Smooth muscle cell (in vitro differentiated cells): ENCODE measurements around the gene PTH2. TPM values are rescaled to one million over a fixed set of nuclear protein-coding genes. Genes with fewer than 3 reads are reported as not detected.

ENCODE experiments used
- DNase-seq: peaks from one replicate; lab custom pipeline; 2025; ENCODE audit not compliant: unreplicated experiment; lab: John Stamatoyannopoulos, UW
- H2AFZ ChIP-seq: fragments of 200-600 bp; sonication (generic); 2 replicates; pipeline ENCODE4 v1.6.0; 2016; ENCODE audit warnings: antibody characterized with exemption, low read depth, mild to moderate bottlenecking
- H3F3A ChIP-seq: fragments of 200-600 bp; sonication (generic); 2 replicates; pipeline ENCODE4 v1.6.0; 2017; ENCODE audit warnings: antibody characterized with exemption, low read depth
- H3K27ac ChIP-seq: fragments of 200-600 bp; sonication (generic); 2 replicates; pipeline ENCODE4 v1.5.1; 2016; ENCODE audit warnings: low read depth, mild to moderate bottlenecking
- H3K27me3 ChIP-seq: fragments of 200-600 bp; sonication (generic); 2 replicates; pipeline ENCODE4 v1.6.1; 2016; ENCODE audit warnings: low read depth, mild to moderate bottlenecking
- H3K36me3 ChIP-seq: fragments of 200-600 bp; sonication (generic); 2 replicates; pipeline ENCODE4 v1.5.1; 2016; ENCODE audit warnings: low read depth
- H3K4me1 ChIP-seq: fragments of 200-600 bp; sonication (generic); 2 replicates; pipeline ENCODE4 v1.5.1; 2016; ENCODE audit warnings: low read depth
- H3K4me2 ChIP-seq: fragments of 200-600 bp; sonication (generic); 2 replicates; pipeline ENCODE4 v1.6.0; 2016; ENCODE audit warnings: mild to moderate bottlenecking
- H3K4me3 ChIP-seq: fragments of 200-600 bp; sonication (generic); 2 replicates; pipeline ENCODE4 v1.5.1; 2016; ENCODE audit warnings: mild to moderate bottlenecking
- H3K79me2 ChIP-seq: fragments of 200-600 bp; sonication (generic); 2 replicates; pipeline ENCODE4 v1.6.0; 2016; ENCODE audit warnings: low read depth, mild to moderate bottlenecking
- H3K9ac ChIP-seq: fragments of 200-600 bp; sonication (generic); 2 replicates; pipeline ENCODE4 v1.6.0; 2016; ENCODE audit warnings: low read depth
- H3K9me3 ChIP-seq: fragments of 200-600 bp; sonication (generic); replicated peaks from 2 replicates; pipeline ENCODE4 v1.5.1; 2016; ENCODE audit warnings: low read depth
- H4K20me1 ChIP-seq: fragments of 200-600 bp; sonication (generic); 2 replicates; pipeline ENCODE4 v1.6.0; 2016; ENCODE audit warnings: low read depth
- WGBS: methylation state at CpG from one replicate; pipeline ENCODE4 v1.1.7; 2016; ENCODE audit warnings: low lambda C conversion rate; 5-methylcytosine and 5-hydroxymethylcytosine counted together
- polyA plus RNA-seq: library from polyadenylated mRNA; unstranded; fragments of >200 nt; fragmentation: Nextera tagmentation; extraction: Ambion mirVana; gene quantifications from 2 replicates; pipeline ENCODE4 v1.2.1, GENCODE V29; 2016
- total RNA-seq: library from RNA; depleted of rRNA; stranded (reverse); fragments of >200 nt; gene quantifications from 2 replicates; pipeline ENCODE4 v1.2.3, GENCODE V29; 2014
- TF ChIP-seq, protein P1 (sequence below): fragments of 200-600 bp; sonication (generic); IDR thresholded peaks from 2 replicates; pipeline ENCODE4 v1.5.1; 2017; ENCODE audit warnings: borderline replicate concordance, mild to moderate bottlenecking, antibody characterized with exemption; ENCODE audit not compliant: insufficient read depth, poor library complexity, severe bottlenecking

Gene PTH2
- total and polyA plus RNA-seq, 2 experiments from 2014 or later: not detected

GRCh38 chr19:49409441-49410029, 13.7 kb downstream of the PTH2 start:
- H4K20me1 ChIP-seq: no peaks in the 10 kb centered on the region
- TF ChIP-seq, protein P1, sequence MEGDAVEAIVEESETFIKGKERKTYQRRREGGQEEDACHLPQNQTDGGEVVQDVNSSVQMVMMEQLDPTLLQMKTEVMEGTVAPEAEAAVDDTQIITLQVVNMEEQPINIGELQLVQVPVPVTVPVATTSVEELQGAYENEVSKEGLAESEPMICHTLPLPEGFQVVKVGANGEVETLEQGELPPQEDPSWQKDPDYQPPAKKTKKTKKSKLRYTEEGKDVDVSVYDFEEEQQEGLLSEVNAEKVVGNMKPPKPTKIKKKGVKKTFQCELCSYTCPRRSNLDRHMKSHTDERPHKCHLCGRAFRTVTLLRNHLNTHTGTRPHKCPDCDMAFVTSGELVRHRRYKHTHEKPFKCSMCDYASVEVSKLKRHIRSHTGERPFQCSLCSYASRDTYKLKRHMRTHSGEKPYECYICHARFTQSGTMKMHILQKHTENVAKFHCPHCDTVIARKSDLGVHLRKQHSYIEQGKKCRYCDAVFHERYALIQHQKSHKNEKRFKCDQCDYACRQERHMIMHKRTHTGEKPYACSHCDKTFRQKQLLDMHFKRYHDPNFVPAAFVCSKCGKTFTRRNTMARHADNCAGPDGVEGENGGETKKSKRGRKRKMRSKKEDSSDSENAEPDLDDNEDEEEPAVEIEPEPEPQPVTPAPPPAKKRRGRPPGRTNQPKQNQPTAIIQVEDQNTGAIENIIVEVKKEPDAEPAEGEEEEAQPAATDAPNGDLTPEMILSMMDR: no peak
- no peaks in the 10 kb centered on the region for H3K79me2 ChIP-seq
- 93% methylated on average over 5 of the region's 5 CpGs for WGBS
- DNase-seq: no peak
- no peaks in the 10 kb centered on the region for H3K9me3 ChIP-seq
- H2AFZ ChIP-seq: no peak overlapping the region
- no peak overlapping the region for H3K9ac ChIP-seq
- H3F3A ChIP-seq: no peaks in the 10 kb centered on the region
- no peak overlapping the region for H3K27ac ChIP-seq
- H3K4me3 ChIP-seq: no peak overlapping the region
- no peak overlapping the region for H3K4me2 ChIP-seq
- H3K27me3 ChIP-seq: no peaks in the 10 kb centered on the region
- H3K36me3 ChIP-seq: no peaks in the 10 kb centered on the region
- peaks cover 3% of the 10 kb centered on the region for H3K4me1 ChIP-seq

GRCh38 chr19:49408816-49409440, 14.3 kb downstream of the PTH2 start:
- 78% methylated on average over 8 of the region's 8 CpGs for WGBS
- H3K4me2 ChIP-seq: no peak overlapping the region

DNA sequence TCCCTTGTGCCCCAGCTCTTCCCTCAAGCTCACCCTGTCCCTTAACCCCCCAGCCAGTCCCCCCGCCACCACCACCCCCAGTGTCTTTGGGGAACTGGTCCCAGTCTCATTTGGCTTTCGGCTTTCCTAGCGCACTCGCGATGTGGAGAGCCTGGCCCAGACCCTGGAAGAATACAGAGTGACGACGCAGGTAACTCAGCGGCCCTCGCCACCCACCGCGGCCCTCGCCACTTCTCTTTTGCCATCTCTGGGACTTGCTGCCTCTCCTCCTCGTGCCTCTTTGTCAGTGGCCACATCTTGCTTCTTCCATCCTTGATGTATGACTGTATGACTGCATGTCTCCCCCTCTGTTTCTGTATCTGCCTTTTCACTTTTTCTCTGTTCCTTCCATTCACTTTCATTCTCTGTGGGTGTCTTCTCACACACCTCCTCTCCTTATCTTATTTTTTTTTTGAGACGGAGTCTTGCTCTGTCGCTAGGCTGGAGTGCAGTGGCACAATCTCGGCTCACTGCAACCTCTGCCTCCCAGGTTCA, 15.7 kb downstream of the PTH2 start:
- TF ChIP-seq, protein P1: no peak
- no peaks in the 10 kb centered on the region for H4K20me1 ChIP-seq
- no peak overlapping the region for H2AFZ ChIP-seq
- no peak overlapping the region for H3K9ac ChIP-seq
- no peak overlapping the region for H3K4me3 ChIP-seq
- H3F3A ChIP-seq: no peaks in the 10 kb centered on the region
- H3K4me1 ChIP-seq: peaks cover 17% of the 10 kb centered on the region
- no peaks in the 10 kb centered on the region for H3K36me3 ChIP-seq
- no peaks in the 10 kb centered on the region for H3K79me2 ChIP-seq
- no peak for DNase-seq
- H3K27ac ChIP-seq: no peak overlapping the region
- no peaks in the 10 kb centered on the region for H3K27me3 ChIP-seq
- WGBS: 97% methylated on average over 16 of the region's 16 CpGs
- H3K4me2 ChIP-seq: no peak overlapping the region
- no peaks in the 10 kb centered on the region for H3K9me3 ChIP-seq

More at GRCh38 chr19:49408816-49409440, 14.3 kb downstream of the PTH2 start:
- Histone ChIP-seq H3K9me3 (no peaks in the 10 kb centered on the region), H3F3A (no peaks in the 10 kb centered on the region), H3K4me3 (no peak overlapping the region), H3K27ac (no peak overlapping the region), H3K79me2 (no peaks in the 10 kb centered on the region), H3K36me3 (no peaks in the 10 kb centered on the region), H3K9ac (no peak overlapping the region), H4K20me1 (no peaks in the 10 kb centered on the region), H2AFZ (no peak overlapping the region), H3K27me3 (no peaks in the 10 kb centered on the region), H3K4me1 (peaks cover 8% of the 10 kb centered on the region)
- TF ChIP-seq, protein P1: no peak
- DNase-seq: no peak
